Body of pancreas (tissue), 4 donors: ENCODE measurements around the gene DTNB.

Source experiments
- POLR2A ChIP-seq, 3 donors: fragments of 450-650 bp; IDR thresholded peaks; one replicate each; pipeline ENCODE4 v1.6.1; 2016; ENCODE audit warnings: antibody characterized with exemption in 3 of 3, mild to moderate bottlenecking in 2 of 3
- TF ChIP-seq, protein P1 (sequence below), 7 experiments: fragments of 450-650 bp in 4 of 7; fragments of 200-600 bp in 3 of 7; sonication (generic) in 3 of 7; IDR thresholded peaks; one replicate each; pipeline ENCODE4 v1.5.1; 2016 to 2019; ENCODE audit warnings: antibody characterized with exemption in 7 of 7

DNA sequence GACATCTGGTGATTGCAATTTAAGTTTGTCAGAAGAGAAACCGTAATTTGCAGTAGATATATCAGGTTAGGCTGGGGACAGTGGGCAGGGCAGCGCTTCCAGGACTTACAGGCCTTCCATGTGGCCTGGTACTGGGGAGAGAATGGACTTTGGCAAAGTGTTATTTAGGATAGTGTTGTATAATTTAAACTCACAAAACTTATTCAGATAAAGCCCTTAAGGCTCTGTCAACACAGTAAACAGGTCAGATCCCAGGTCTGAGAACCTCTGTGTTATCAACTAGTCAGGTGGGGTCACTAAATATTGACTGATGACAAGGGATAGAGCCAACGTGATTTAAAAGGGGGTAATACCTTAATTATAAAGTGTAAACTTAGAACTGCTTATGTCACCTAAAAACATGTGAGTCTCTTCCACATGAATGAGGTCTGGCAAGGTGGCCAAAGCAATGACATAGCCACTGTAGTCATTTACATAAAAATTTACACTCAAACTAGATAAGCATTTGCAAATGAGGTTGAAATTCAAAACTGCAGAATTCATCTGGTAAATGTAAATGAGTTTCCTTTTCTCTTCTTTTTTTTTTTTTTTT, 251.5 kb downstream of the DTNB start:
- TF ChIP-seq, protein P1, sequence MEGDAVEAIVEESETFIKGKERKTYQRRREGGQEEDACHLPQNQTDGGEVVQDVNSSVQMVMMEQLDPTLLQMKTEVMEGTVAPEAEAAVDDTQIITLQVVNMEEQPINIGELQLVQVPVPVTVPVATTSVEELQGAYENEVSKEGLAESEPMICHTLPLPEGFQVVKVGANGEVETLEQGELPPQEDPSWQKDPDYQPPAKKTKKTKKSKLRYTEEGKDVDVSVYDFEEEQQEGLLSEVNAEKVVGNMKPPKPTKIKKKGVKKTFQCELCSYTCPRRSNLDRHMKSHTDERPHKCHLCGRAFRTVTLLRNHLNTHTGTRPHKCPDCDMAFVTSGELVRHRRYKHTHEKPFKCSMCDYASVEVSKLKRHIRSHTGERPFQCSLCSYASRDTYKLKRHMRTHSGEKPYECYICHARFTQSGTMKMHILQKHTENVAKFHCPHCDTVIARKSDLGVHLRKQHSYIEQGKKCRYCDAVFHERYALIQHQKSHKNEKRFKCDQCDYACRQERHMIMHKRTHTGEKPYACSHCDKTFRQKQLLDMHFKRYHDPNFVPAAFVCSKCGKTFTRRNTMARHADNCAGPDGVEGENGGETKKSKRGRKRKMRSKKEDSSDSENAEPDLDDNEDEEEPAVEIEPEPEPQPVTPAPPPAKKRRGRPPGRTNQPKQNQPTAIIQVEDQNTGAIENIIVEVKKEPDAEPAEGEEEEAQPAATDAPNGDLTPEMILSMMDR (IDR thresholded peaks at IDR 0.05), result no peak
- TF ChIP-seq POLR2A (IDR thresholded peaks at IDR 0.05), result no peak
